Activated naive CD8-positive, alpha-beta T cell treated with anti-CD3 and anti-CD28 coated beads for 36 hours (primary cell): Measurements from ENCODE around the gene IARS1. TPM values are rescaled to one million over a fixed set of nuclear protein-coding genes. Genes with fewer than 3 reads are reported as not detected.
A peak's percentile ranks its signal among the peaks of the same experiment; 100 is the strongest.

Source experiments
- DNase-seq: peaks from one replicate; pipeline ENCODE4 v3.0.0; 2021
- H3K27ac Mint-ChIP-seq: one replicate; pipeline ENCODE4 v1.8.0; 2022; ENCODE audit warnings: mild to moderate bottlenecking, moderate library complexity, mixed read lengths
- H3K27me3 Mint-ChIP-seq: one replicate; pipeline ENCODE4 v1.8.0; 2022; ENCODE audit warnings: mild to moderate bottlenecking, mixed read lengths
- H3K36me3 Mint-ChIP-seq: one replicate; pipeline ENCODE4 v1.8.0; 2021; ENCODE audit warnings: mild to moderate bottlenecking, mixed read lengths
- H3K4me1 Mint-ChIP-seq: one replicate; pipeline ENCODE4 v1.8.0; 2021; ENCODE audit warnings: mixed read lengths
- H3K4me3 Mint-ChIP-seq: one replicate; pipeline ENCODE4 v1.8.0; 2022; ENCODE audit warnings: mild to moderate bottlenecking, moderate library complexity, mixed read lengths
- H3K9me3 Mint-ChIP-seq: one replicate; pipeline ENCODE4 v1.8.0; 2022; ENCODE audit warnings: mixed read lengths
- total RNA-seq, 2 experiments: library from RNA; stranded (reverse); gene quantifications; one replicate each; pipeline ENCODE4 v1.2.3, GENCODE V29; 2021

Gene IARS1
- total RNA-seq, result 100 to 1,000 TPM; 280 TPM

GRCh38 chr9:92293452-92294296 lies at the start of gene IARS1:
IARS1 (minus strand) TSS chr9:92293697; CDS start chr9:92289419, 4,278 bp downstream.
- Mint-ChIP-seq H3K9me3 (no peaks in the 10 kb centered on the region), H3K4me1 (peaks cover 55% of the 10 kb centered on the region), H3K4me3 (peak within 1 kb of the TSS; percentile 97), H3K27ac (peak within 1 kb of the TSS; percentile 99), H3K27me3 (no peaks in the 10 kb centered on the region), H3K36me3 (peaks cover 56% of the 10 kb centered on the region)
- peak; percentile 100 for DNase-seq

- no peak for DNase-seq
- no peaks in the 10 kb centered on the region for H3K27me3 Mint-ChIP-seq
- no peak overlapping the region for H3K4me3 Mint-ChIP-seq
- no peaks in the 10 kb centered on the region for H3K4me1 Mint-ChIP-seq
- H3K36me3 Mint-ChIP-seq, result peaks cover 47% of the 10 kb centered on the region
- peaks cover 7% of the 10 kb centered on the region for H3K9me3 Mint-ChIP-seq
- H3K27ac Mint-ChIP-seq, result no peak overlapping the region
These were observed 49.5 kb upstream of the IARS1 start for GRCh38 chr9:92342825-92343488.

- H3K36me3 Mint-ChIP-seq, result peaks cover 44% of the 10 kb centered on the region
- H3K4me1 Mint-ChIP-seq, result no peaks in the 10 kb centered on the region
- H3K4me3 Mint-ChIP-seq, result no peak overlapping the region
- H3K27ac Mint-ChIP-seq, result no peak overlapping the region
- H3K27me3 Mint-ChIP-seq, result no peaks in the 10 kb centered on the region
- peaks cover 7% of the 10 kb centered on the region for H3K9me3 Mint-ChIP-seq
- DNase-seq, result no peak
These were observed 48.1 kb upstream of the IARS1 start for GRCh38 chr9:92341578-92341977.

GRCh38 chr9:92333282-92333634 lies 39.8 kb upstream of the IARS1 start:
- Mint-ChIP-seq H3K4me3 (no peak overlapping the region), H3K27ac (no peak overlapping the region), H3K27me3 (no peaks in the 10 kb centered on the region), H3K4me1 (peaks cover 4% of the 10 kb centered on the region), H3K9me3 (no peaks in the 10 kb centered on the region), H3K36me3 (peaks cover 11% of the 10 kb centered on the region)
- no peak for DNase-seq

- DNase-seq, result no peak
- Mint-ChIP-seq H3K4me3 (no peak overlapping the region), H3K27ac (no peak overlapping the region), H3K36me3 (peaks cover 11% of the 10 kb centered on the region), H3K9me3 (no peaks in the 10 kb centered on the region), H3K4me1 (peaks cover 9% of the 10 kb centered on the region), H3K27me3 (no peaks in the 10 kb centered on the region)
These were observed 39.2 kb upstream of the IARS1 start for GRCh38 chr9:92332577-92333281.

GRCh38 chr9:92328225-92328624 lies 34.7 kb upstream of the IARS1 start:
- no peak for DNase-seq
- Mint-ChIP-seq H3K27me3 (no peaks in the 10 kb centered on the region), H3K4me3 (no peak overlapping the region), H3K27ac (no peak overlapping the region), H3K9me3 (no peaks in the 10 kb centered on the region), H3K36me3 (peaks cover 15% of the 10 kb centered on the region), H3K4me1 (peaks cover 25% of the 10 kb centered on the region)

GRCh38 chr9:92327283-92327850 lies 33.9 kb upstream of the IARS1 start:
- H3K27ac Mint-ChIP-seq, result no peak overlapping the region
- H3K27me3 Mint-ChIP-seq, result no peaks in the 10 kb centered on the region
- peak overlapping the region; percentile 90 for H3K4me3 Mint-ChIP-seq
- peaks cover 18% of the 10 kb centered on the region for H3K36me3 Mint-ChIP-seq
- peaks cover 29% of the 10 kb centered on the region for H3K4me1 Mint-ChIP-seq
- no peak for DNase-seq
- H3K9me3 Mint-ChIP-seq, result no peaks in the 10 kb centered on the region

- Mint-ChIP-seq H3K27ac (peak overlapping the region; percentile 94), H3K9me3 (no peaks in the 10 kb centered on the region), H3K36me3 (peaks cover 16% of the 10 kb centered on the region), H3K27me3 (no peaks in the 10 kb centered on the region), H3K4me3 (peak overlapping the region; percentile 90), H3K4me1 (peaks cover 30% of the 10 kb centered on the region)
- DNase-seq, result no peak
These were observed 32.5 kb upstream of the IARS1 start for GRCh38 chr9:92325991-92326500.

GRCh38 chr9:92325269-92325990 lies 31.9 kb upstream of the IARS1 start, which contains the start of the genes CENPP and NOL8:
CENPP (plus strand) TSS chr9:92325953.
NOL8 (minus strand) TSS chr9:92325350; CDS start chr9:92324161, 1,189 bp downstream.
- Mint-ChIP-seq H3K4me3 (peak within 1 kb of the TSS; percentile 90), H3K27me3 (no peaks in the 10 kb centered on the region), H3K9me3 (no peaks in the 10 kb centered on the region), H3K4me1 (peaks cover 32% of the 10 kb centered on the region), H3K36me3 (peaks cover 19% of the 10 kb centered on the region), H3K27ac (peak within 1 kb of the TSS; percentile 94)
- peak; percentile 84 for DNase-seq

- Mint-ChIP-seq H3K27ac (peak overlapping the region; percentile 94), H3K9me3 (no peaks in the 10 kb centered on the region), H3K36me3 (peaks cover 23% of the 10 kb centered on the region), H3K4me3 (peak overlapping the region; percentile 90), H3K27me3 (no peaks in the 10 kb centered on the region), H3K4me1 (peaks cover 32% of the 10 kb centered on the region)
- DNase-seq, result no peak
These were observed 31.4 kb upstream of the IARS1 start for GRCh38 chr9:92324889-92325268.

GRCh38 chr9:92324431-92324830 lies 30.9 kb upstream of the IARS1 start:
- Mint-ChIP-seq H3K4me1 (peaks cover 32% of the 10 kb centered on the region), H3K9me3 (no peaks in the 10 kb centered on the region), H3K4me3 (peak overlapping the region; percentile 90), H3K36me3 (peaks cover 26% of the 10 kb centered on the region), H3K27ac (peak overlapping the region; percentile 94), H3K27me3 (no peaks in the 10 kb centered on the region)
- DNase-seq, result no peak

GRCh38 chr9:92315456-92315855 lies 22.0 kb upstream of the IARS1 start:
- Mint-ChIP-seq H3K27me3 (no peaks in the 10 kb centered on the region), H3K4me1 (peaks cover 29% of the 10 kb centered on the region), H3K27ac (peak overlapping the region; percentile 72), H3K36me3 (peaks cover 62% of the 10 kb centered on the region), H3K4me3 (no peak overlapping the region), H3K9me3 (no peaks in the 10 kb centered on the region)
- no peak for DNase-seq

- no peak overlapping the region for H3K4me3 Mint-ChIP-seq
- no peaks in the 10 kb centered on the region for H3K27me3 Mint-ChIP-seq
- DNase-seq, result no peak
- H3K36me3 Mint-ChIP-seq, result peaks cover 67% of the 10 kb centered on the region
- no peaks in the 10 kb centered on the region for H3K9me3 Mint-ChIP-seq
- H3K27ac Mint-ChIP-seq, result no peak overlapping the region
- peaks cover 29% of the 10 kb centered on the region for H3K4me1 Mint-ChIP-seq
These were observed 20.1 kb upstream of the IARS1 start for GRCh38 chr9:92313624-92314012.

- Mint-ChIP-seq H3K4me1 (peaks cover 29% of the 10 kb centered on the region), H3K36me3 (peaks cover 67% of the 10 kb centered on the region), H3K9me3 (no peaks in the 10 kb centered on the region), H3K27ac (no peak overlapping the region), H3K4me3 (no peak overlapping the region), H3K27me3 (no peaks in the 10 kb centered on the region)
- DNase-seq, result no peak
These were observed 19.6 kb upstream of the IARS1 start for GRCh38 chr9:92312887-92313623.
